HepG2 (cell line): ENCODE data around the gene HACL1. TPM values are rescaled to one million over a fixed set of nuclear protein-coding genes. Genes with fewer than 3 reads are reported as not detected.

Experiments
- ATAC-seq: fragments of 200-7000 bp; cut with Tn5 transposase; 3 replicates; pipeline ENCODE4 v1.9.1; 2020; ENCODE audit warnings: mild to moderate bottlenecking, moderate library complexity
- BruUV-seq: library from RNA; stranded (reverse); fragments of 400-500 nt; replicated peaks from 2 replicates; lab custom pipeline; 2021; lab: Mats Ljungman, UMichigan
- CTCF ChIA-PET: fragments of 300-600 bp; formaldehyde crosslinking; extraction: SDS; loops from one replicate; lab custom pipeline; 2021; ENCODE audit warnings: low total read pairs, inconsistent platforms, low intra/inter-chr PET ratio; lab: Yijun Ruan, JAX
- POLR2A ChIA-PET: fragments of 350-600 bp; sonication (Branson Sonifier 250); formaldehyde crosslinking; loops from one replicate; lab custom pipeline; 2020; ENCODE audit warnings: antibody characterized with exemption, inconsistent platforms; lab: Yijun Ruan, JAX
- DNase-seq: peaks from one replicate; pipeline ENCODE4 v3.0.0-alpha.2; 2015; ENCODE audit warnings: low spot score
- FAIRE-seq: peaks from 3 replicates; lab custom pipeline; 2011; peaks lifted over from hg19 to GRCh38; lab: Jason Lieb, UNC
- H2AFZ ChIP-seq: one replicate; pipeline ENCODE4 v1.6.1; 2011; ENCODE audit warnings: low read length, inconsistent platforms
- H3K27ac ChIP-seq: fragments of 300-600 bp; 3 replicates; pipeline ENCODE4 v1.8.0; 2011; ENCODE audit warnings: mixed run types, mild to moderate bottlenecking, mixed read lengths, low read length, inconsistent platforms; ENCODE audit not compliant: insufficient read depth; ENCODE audit errors: extremely low read length
- H3K27me3 ChIP-seq, 2 experiments: fragments of 200-600 bp in 1 of 2; 2 replicates in 1 of 2; 3 replicates in 1 of 2; pipeline versions ENCODE4 v1.6.0 to v1.8.0; 2011; ENCODE audit warnings: low read length in 2 of 2, mild to moderate bottlenecking in 2 of 2, moderate library complexity in 2 of 2, inconsistent platforms in 1 of 2; ENCODE audit not compliant: insufficient read depth in 2 of 2, control insufficient read depth in 1 of 2
- H3K36me3 ChIP-seq, 2 experiments: fragments of 200-600 bp in 1 of 2; replicated peaks in 1 of 2; 2 replicates in 1 of 2; 3 replicates in 1 of 2; pipeline versions ENCODE4 v1.5.1 to v1.8.0; 2011; ENCODE audit warnings: low read length in 2 of 2, inconsistent platforms in 1 of 2; ENCODE audit not compliant: insufficient read depth in 2 of 2, control insufficient read depth in 1 of 2
- H3K4me1 ChIP-seq: 2 replicates; pipeline ENCODE4 v1.5.1; 2012; ENCODE audit warnings: low read length, inconsistent platforms; ENCODE audit not compliant: insufficient read depth
- H3K4me2 ChIP-seq: 2 replicates; pipeline ENCODE4 v1.6.0; 2011; ENCODE audit warnings: low read depth, low read length, inconsistent platforms
- H3K4me3 ChIP-seq, 3 experiments: fragments of 200-600 bp in 1 of 3; sonication (generic), shearing (Covaris generic) in 1 of 3; replicated peaks in 1 of 3; 2 replicates each; pipeline ENCODE4 v1.5.1; 2011 to 2016; ENCODE audit warnings: low read length in 3 of 3, inconsistent platforms in 2 of 3, low read depth in 2 of 3, mild to moderate bottlenecking in 2 of 3, control low read depth in 1 of 3, mixed read lengths in 1 of 3; ENCODE audit not compliant: insufficient read depth in 1 of 3
- H3K79me2 ChIP-seq: one replicate; pipeline ENCODE4 v1.6.1; 2011; ENCODE audit warnings: low read length, inconsistent platforms; ENCODE audit not compliant: insufficient read depth
- H3K9ac ChIP-seq: 2 replicates; pipeline ENCODE4 v1.6.0; 2011; ENCODE audit warnings: mild to moderate bottlenecking, low read depth, low read length, inconsistent platforms; ENCODE audit not compliant: insufficient read depth
- H3K9me3 ChIP-seq: 2 replicates; pipeline ENCODE4 v1.5.1; 2012; ENCODE audit warnings: mild to moderate bottlenecking, low read length
- H4K20me1 ChIP-seq: 2 replicates; pipeline ENCODE4 v1.6.0; 2011; ENCODE audit warnings: inconsistent platforms, mild to moderate bottlenecking, low read length, moderate library complexity; ENCODE audit not compliant: insufficient read depth
- ADNP ChIP-seq: sonication (generic); formaldehyde crosslinking; IDR thresholded peaks from 2 replicates; pipeline ENCODE4 v1.4.0; 2020; ENCODE audit warnings: missing genetic modification reagents
- AGO2 ChIP-seq: fragments of 200-400 bp; formaldehyde crosslinking; optimal IDR thresholded peaks from 2 replicates; pipeline ENCODE3; 2017; ENCODE audit warnings: mild to moderate bottlenecking, low read depth, low read length, moderate library complexity
- ATF7-NPFF ChIP-seq: sonication (generic); formaldehyde crosslinking; IDR thresholded peaks from 2 replicates; pipeline ENCODE4 v1.8.1; 2023; ENCODE audit warnings: mild to moderate bottlenecking, low read depth, missing genetic modification reagents, moderate library complexity
- CENPT ChIP-seq: sonication (generic); formaldehyde crosslinking; IDR thresholded peaks from 2 replicates; pipeline ENCODE4 v1.8.0; 2022; ENCODE audit warnings: low read depth, mild to moderate bottlenecking, moderate library complexity, missing genetic modification reagents
- ERF ChIP-seq: IDR thresholded peaks from 2 replicates; pipeline ENCODE4 v1.6.1; 2018; ENCODE audit warnings: missing biosample characterization, missing genetic modification reagents
- NFYC ChIP-seq: IDR thresholded peaks from 2 replicates; pipeline ENCODE4 v1.6.1; 2016; ENCODE audit warnings: missing genetic modification reagents, missing compliant biosample characterization
- PHF20 ChIP-seq: sonication (generic); formaldehyde crosslinking; IDR thresholded peaks from 2 replicates; pipeline ENCODE4 v1.5.0; 2020; ENCODE audit warnings: mild to moderate bottlenecking, missing genetic modification reagents
- PITX1 ChIP-seq: sonication (generic); formaldehyde crosslinking; IDR thresholded peaks from 2 replicates; pipeline ENCODE4 v1.5.1; 2020; ENCODE audit warnings: mild to moderate bottlenecking, missing genetic modification reagents
- SUZ12 ChIP-seq: fragments of 150-350 bp; IDR thresholded peaks from 2 replicates; pipeline ENCODE4 v1.6.1; 2014; ENCODE audit warnings: low read depth, low read length
- THAP11 ChIP-seq: IDR thresholded peaks from 2 replicates; pipeline ENCODE4 v1.6.1; 2016; ENCODE audit warnings: missing biosample characterization, missing genetic modification reagents
- ZNF207 ChIP-seq: fragments of 450-650 bp; IDR thresholded peaks from 2 replicates; pipeline ENCODE4 v1.6.1; 2016; ENCODE audit warnings: antibody characterized with exemption, borderline replicate concordance
- ZNF292 ChIP-seq: sonication (generic); formaldehyde crosslinking; IDR thresholded peaks from 2 replicates; pipeline ENCODE4 v1.8.1; 2022; ENCODE audit warnings: mild to moderate bottlenecking, low read depth, missing genetic modification reagents, borderline replicate concordance
- ZNF577 ChIP-seq: sonication (generic); formaldehyde crosslinking; IDR thresholded peaks from 2 replicates; pipeline ENCODE4 v1.4.0; 2020; ENCODE audit warnings: mild to moderate bottlenecking, low read depth, missing genetic modification reagents, borderline replicate concordance
- ZNF639 ChIP-seq: conservative IDR thresholded peaks from 2 replicates; pipeline ENCODE4 v1.6.1; 2018; ENCODE audit warnings: missing genetic modification reagents
- ZNF883 ChIP-seq: sonication (generic); formaldehyde crosslinking; IDR thresholded peaks from 2 replicates; pipeline ENCODE4 v1.5.1; 2020; ENCODE audit warnings: mild to moderate bottlenecking, missing genetic modification reagents; ENCODE audit errors: not compliant biosample characterization
- WGBS: methylation state at CpG from one replicate; pipeline ENCODE4 v1.1.6; 2017; ENCODE audit warnings: low lambda C conversion rate; 5-methylcytosine and 5-hydroxymethylcytosine counted together
- in situ Hi-C: cut with HindIII; loops from 2 replicates; pipeline ENCODE4 v1.10.0; 2017; ENCODE audit warnings: low pct_unique_long_range_greater_than_20kb; ENCODE audit not compliant: extremely low pct_ligation_motif_present
- intact Hi-C: fragments of 100-400 bp; cut with micrococcal nuclease; formaldehyde crosslinking; loops from one replicate; pipeline ENCODE4 v1.10.0; 2022; ENCODE audit not compliant: unreplicated experiment
- polyA plus RNA-seq, 8 experiments: library from polyadenylated mRNA; depleted of rRNA in 3 of 8; stranded (reverse) in 7 of 8; unstranded in 1 of 8; fragments of >200 nt; fragmentation: Illumina TruSeq in 4 of 8; extraction: Trizol in 4 of 8; gene quantifications; 2 replicates each; pipeline versions ENCODE4 v1.2.1 to v1.2.3, GENCODE V29; 2011 to 2016; ENCODE audit warnings: low read depth in 4 of 8, missing spikeins in 1 of 8, mixed read lengths in 1 of 8; ENCODE audit not compliant: insufficient read depth in 1 of 8
- total RNA-seq, 5 experiments: library from RNA; depleted of rRNA; stranded (reverse); fragments of >200 nt; fragmentation: Illumina TruSeq; extraction: Trizol; gene quantifications; 2 replicates each; pipeline ENCODE4 v1.2.3, GENCODE V29; 2016; ENCODE audit warnings: low read depth in 1 of 5
- TF ChIP-seq, protein P1 (sequence below): sonication (generic); formaldehyde crosslinking; IDR thresholded peaks from 2 replicates; pipeline ENCODE4 v1.8.0; 2022; ENCODE audit warnings: mild to moderate bottlenecking, missing genetic modification reagents, borderline replicate concordance
- TF ChIP-seq, protein P2 (sequence below): sonication (generic); formaldehyde crosslinking; IDR thresholded peaks from 2 replicates; pipeline ENCODE4 v1.8.0; 2022; ENCODE audit warnings: missing genetic modification reagents, mild to moderate bottlenecking, borderline replicate concordance
- TF ChIP-seq, protein P3 (sequence below): sonication (generic); formaldehyde crosslinking; IDR thresholded peaks from 2 replicates; pipeline ENCODE4 v1.4.0; 2020; ENCODE audit warnings: mild to moderate bottlenecking, low read depth, missing genetic modification reagents

Gene HACL1
- total and polyA plus RNA-seq, 2 of the 13 experiments (the other 11 are each of a cell fraction or from before 2014, with no cell fraction given) = 22.1 to 25.7 TPM

GRCh38 chr3:15638193-15638890 lies 37.0 kb upstream of the HACL1 start (continued):
- TF ChIP-seq AGO2 (no peak), PHF20 (CRISPR knock-in tag) (no peak)

DNA sequence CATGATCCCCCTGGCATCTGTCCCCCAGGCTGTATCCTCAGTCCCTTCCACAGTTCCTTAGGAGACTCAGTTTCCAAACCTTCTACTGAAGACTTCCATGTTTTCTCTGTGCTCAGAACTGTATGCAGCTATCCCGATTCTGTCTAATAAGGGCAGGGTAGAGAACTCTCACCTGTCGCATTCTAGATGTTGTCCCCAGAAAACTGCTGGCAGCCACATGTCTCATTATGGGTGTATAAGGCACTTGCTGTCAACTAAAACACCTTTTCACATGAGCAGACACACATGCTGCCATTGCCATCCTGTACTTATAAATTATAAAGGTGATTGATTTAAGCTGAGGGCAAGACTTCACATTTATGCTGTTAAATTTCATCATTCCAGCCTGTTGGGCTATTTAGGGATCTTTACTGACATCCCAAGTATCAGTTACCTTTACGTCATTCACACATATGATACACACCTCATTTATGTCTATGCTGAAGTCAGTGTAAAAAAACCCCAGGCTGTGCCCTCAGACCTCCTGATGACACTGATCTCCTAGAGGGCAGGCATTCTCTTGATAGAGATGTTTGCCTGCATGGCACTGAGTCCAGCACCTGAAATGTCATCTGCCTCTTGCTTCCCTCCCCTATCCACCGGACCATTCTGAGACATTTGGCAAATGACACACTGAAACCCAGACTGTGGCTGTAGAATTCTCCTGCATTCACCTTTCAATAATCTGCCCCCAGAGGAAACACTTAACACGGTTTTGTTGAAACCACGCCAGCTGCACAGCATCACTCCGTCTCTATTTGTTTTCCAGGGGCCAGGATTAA lies 36.0 kb upstream of the HACL1 start:
- no peak overlapping the region for H2AFZ ChIP-seq
- WGBS = 91% methylated on average over 7 of the region's 7 CpGs
- no peaks in the 10 kb centered on the region for H4K20me1 ChIP-seq
- DNase-seq = no peak
- no peak overlapping the region for H3K4me3 ChIP-seq
- ChIA-PET POLR2A (no interaction called here), CTCF (no interaction called here)
- no peak overlapping the region for H3K27ac ChIP-seq
- no peaks in the 10 kb centered on the region for H3K9me3 ChIP-seq
- in situ Hi-C loops (loop anchor here (25.0 kb wide), 1 partner anchor 600 kb away; no protein-coding TSS in a partner anchor), intact Hi-C loops (no loop called here)
- H3K4me1 ChIP-seq = no peaks in the 10 kb centered on the region
- no peaks in the 10 kb centered on the region for H3K79me2 ChIP-seq
- no peak for ATAC-seq
- no peak overlapping the region for H3K9ac ChIP-seq
- H3K4me2 ChIP-seq = no peak overlapping the region
- no peaks in the 10 kb centered on the region for H3K27me3 ChIP-seq
- no peak for FAIRE-seq
- H3K36me3 ChIP-seq = no peaks in the 10 kb centered on the region
- no TSS peak for BruUV-seq
- no peak for TF ChIP-seq ZNF883 (CRISPR knock-in tag)
- TF ChIP-seq ATF7-NPFF (CRISPR knock-in tag) = no peak
- no peak for TF ChIP-seq ZNF577
- TF ChIP-seq, protein P1, sequence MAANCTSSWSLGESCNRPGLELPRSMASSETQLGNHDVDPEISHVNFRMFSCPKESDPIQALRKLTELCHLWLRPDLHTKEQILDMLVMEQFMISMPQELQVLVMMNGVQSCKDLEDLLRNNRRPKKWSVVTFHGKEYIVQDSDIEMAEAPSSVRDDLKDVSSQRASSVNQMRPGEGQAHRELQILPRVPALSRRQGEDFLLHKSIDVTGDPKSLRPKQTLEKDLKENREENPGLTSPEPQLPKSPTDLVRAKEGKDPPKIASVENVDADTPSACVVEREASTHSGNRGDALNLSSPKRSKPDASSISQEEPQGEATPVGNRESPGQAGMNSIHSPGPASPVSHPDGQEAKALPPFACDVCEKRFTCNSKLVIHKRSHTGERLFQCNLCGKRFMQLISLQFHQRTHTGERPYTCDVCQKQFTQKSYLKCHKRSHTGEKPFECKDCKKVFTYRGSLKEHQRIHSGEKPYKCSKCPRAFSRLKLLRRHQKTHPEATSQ (CRISPR knock-in tag) = no peak
- TF ChIP-seq, protein P2, sequence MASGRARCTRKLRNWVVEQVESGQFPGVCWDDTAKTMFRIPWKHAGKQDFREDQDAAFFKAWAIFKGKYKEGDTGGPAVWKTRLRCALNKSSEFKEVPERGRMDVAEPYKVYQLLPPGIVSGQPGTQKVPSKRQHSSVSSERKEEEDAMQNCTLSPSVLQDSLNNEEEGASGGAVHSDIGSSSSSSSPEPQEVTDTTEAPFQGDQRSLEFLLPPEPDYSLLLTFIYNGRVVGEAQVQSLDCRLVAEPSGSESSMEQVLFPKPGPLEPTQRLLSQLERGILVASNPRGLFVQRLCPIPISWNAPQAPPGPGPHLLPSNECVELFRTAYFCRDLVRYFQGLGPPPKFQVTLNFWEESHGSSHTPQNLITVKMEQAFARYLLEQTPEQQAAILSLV (CRISPR knock-in tag) = no peak
- TF ChIP-seq ZNF292 (CRISPR knock-in tag) = no peak
- TF ChIP-seq ZNF207 = no peak
- TF ChIP-seq, protein P3, sequence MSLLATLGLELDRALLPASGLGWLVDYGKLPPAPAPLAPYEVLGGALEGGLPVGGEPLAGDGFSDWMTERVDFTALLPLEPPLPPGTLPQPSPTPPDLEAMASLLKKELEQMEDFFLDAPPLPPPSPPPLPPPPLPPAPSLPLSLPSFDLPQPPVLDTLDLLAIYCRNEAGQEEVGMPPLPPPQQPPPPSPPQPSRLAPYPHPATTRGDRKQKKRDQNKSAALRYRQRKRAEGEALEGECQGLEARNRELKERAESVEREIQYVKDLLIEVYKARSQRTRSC (CRISPR knock-in tag) = no peak
- TF ChIP-seq ADNP (CRISPR knock-in tag) = no peak
- no peak for TF ChIP-seq ERF (CRISPR knock-in tag)
- no peak for TF ChIP-seq ZNF639 (CRISPR knock-in tag)
- TF ChIP-seq NFYC (CRISPR knock-in tag) = no peak
- TF ChIP-seq CENPT = no peak
- no peak for TF ChIP-seq PITX1
- TF ChIP-seq SUZ12 = no peak
- TF ChIP-seq THAP11 (CRISPR knock-in tag) = no peak
